GM12878 (cell line): ENCODE results near the gene OR2C3. TPM values are rescaled to one million over a fixed set of nuclear protein-coding genes. Genes with fewer than 3 reads are reported as not detected.

ENCODE experiments used
- ATAC-seq: fragments of 200-7000 bp; cut with Tn5 transposase; 3 replicates; pipeline ENCODE4 v1.9.1; 2020; ENCODE audit warnings: mild to moderate bottlenecking, moderate library complexity
- BruUV-seq: library from RNA; stranded (reverse); fragments of 400-500 nt; replicated peaks from 2 replicates; lab custom pipeline; 2021; lab: Mats Ljungman, UMichigan
- CTCF ChIA-PET: fragments of 300-600 bp; sonication (Branson Sonifier 250); formaldehyde crosslinking; extraction: SDS; loops from one replicate; lab custom pipeline; 2021; ENCODE audit warnings: inconsistent platforms; lab: Yijun Ruan, JAX
- POLR2A ChIA-PET: fragments of 350-600 bp; formaldehyde crosslinking; extraction: SDS; loops from one replicate; lab custom pipeline; 2021; ENCODE audit warnings: inconsistent platforms; lab: Charles Lee
- RAD21 ChIA-PET: fragments of 300-600 bp; sonication (Branson Sonifier 250); formaldehyde crosslinking; loops from one replicate; lab custom pipeline; 2023; ENCODE audit warnings: antibody characterized with exemption; ENCODE audit not compliant: unreplicated experiment; lab: Charles Lee
- SMC1A ChIA-PET: fragments of 300-600 bp; sonication (Branson Sonifier 250); formaldehyde crosslinking; loops from one replicate; lab custom pipeline; 2023; ENCODE audit not compliant: unreplicated experiment, uncharacterized antibody; lab: Charles Lee
- DNase-seq: peaks from one replicate; pipeline ENCODE4 v3.0.0-alpha.2; 2011; ENCODE audit warnings: low read depth, low spot score
- FAIRE-seq: peaks from 3 replicates; lab custom pipeline; 2011; peaks lifted over from hg19 to GRCh38; lab: Jason Lieb, UNC
- H2AFZ ChIP-seq: 2 replicates; pipeline ENCODE4 v1.6.0; 2011; ENCODE audit warnings: low read depth, low read length, control low read depth; ENCODE audit not compliant: control insufficient read depth
- H3K27ac ChIP-seq: 2 replicates; pipeline ENCODE4 v1.5.1; 2011; ENCODE audit warnings: control low read depth; ENCODE audit not compliant: control insufficient read depth, insufficient read depth
- H3K27me3 ChIP-seq, 2 experiments: replicated peaks in 1 of 2; 2 replicates each; pipeline versions ENCODE4 v1.6.0 to v1.6.1; 2011; ENCODE audit warnings: low read length in 1 of 2; ENCODE audit not compliant: control insufficient read depth in 2 of 2, insufficient read depth in 2 of 2
- H3K36me3 ChIP-seq, 2 experiments: 2 replicates each; pipeline ENCODE4 v1.5.1; 2011; ENCODE audit warnings: low read length in 1 of 2; ENCODE audit not compliant: control insufficient read depth in 2 of 2, insufficient read depth in 2 of 2
- H3K4me1 ChIP-seq: 2 replicates; pipeline ENCODE4 v1.6.1; 2011; ENCODE audit warnings: mild to moderate bottlenecking, low read length, moderate library complexity, mixed read lengths; ENCODE audit not compliant: control insufficient read depth, insufficient read depth
- H3K4me2 ChIP-seq: 2 replicates; pipeline ENCODE4 v1.6.0; 2011; ENCODE audit warnings: control low read depth; ENCODE audit not compliant: control insufficient read depth, insufficient read depth
- H3K4me3 ChIP-seq: fragments of 200-600 bp; sonication (generic); 2 replicates; pipeline ENCODE4 v1.5.1; 2016
- H3K79me2 ChIP-seq: 2 replicates; pipeline ENCODE4 v1.6.0; 2011; ENCODE audit warnings: low read length; ENCODE audit not compliant: control insufficient read depth, insufficient read depth
- H3K9ac ChIP-seq: 2 replicates; pipeline ENCODE4 v1.8.0; 2011; ENCODE audit warnings: low read length, control low read depth, mixed read lengths; ENCODE audit not compliant: control insufficient read depth, insufficient read depth
- H3K9me3 ChIP-seq: replicated peaks from 3 replicates; pipeline ENCODE4 v1.5.1; 2011; ENCODE audit warnings: mild to moderate bottlenecking, low read length; ENCODE audit not compliant: control insufficient read depth, insufficient read depth
- H4K20me1 ChIP-seq: 2 replicates; pipeline ENCODE4 v1.6.0; 2011; ENCODE audit not compliant: control insufficient read depth, insufficient read depth
- CTCF ChIP-seq, 3 experiments: IDR thresholded peaks in 2 of 3; conservative IDR thresholded peaks in 1 of 3; 2 replicates each; pipeline ENCODE4 v1.5.1; 2011; ENCODE audit warnings: low read depth in 3 of 3, low read length in 3 of 3, mild to moderate bottlenecking in 3 of 3, control low read depth in 2 of 3, moderate library complexity in 2 of 3, inconsistent platforms in 1 of 3, mixed read lengths in 1 of 3; ENCODE audit not compliant: control insufficient read depth in 2 of 3, insufficient read depth in 1 of 3; ENCODE audit errors: extremely low read depth in 1 of 3
- DPF2 ChIP-seq: fragments of 450-650 bp; IDR thresholded peaks from 2 replicates; pipeline ENCODE4 v1.6.1; 2017; ENCODE audit warnings: mild to moderate bottlenecking
- E2F4 ChIP-seq: IDR thresholded peaks from 2 replicates; pipeline ENCODE4 v1.6.1; 2012; ENCODE audit warnings: low read depth, low read length, improper control_type of control experiment
- ESRRA ChIP-seq: IDR thresholded peaks from 2 replicates; pipeline ENCODE4 v1.6.1; 2012; ENCODE audit warnings: mild to moderate bottlenecking, low read length, improper control_type of control experiment
- MTA3 ChIP-seq: IDR thresholded peaks from 2 replicates; pipeline ENCODE4 v1.6.1; 2012; ENCODE audit warnings: low read length, inconsistent platforms, borderline replicate concordance
- NFXL1 ChIP-seq: fragments of 450-650 bp; IDR thresholded peaks from 2 replicates; pipeline ENCODE4 v1.6.1; 2017; ENCODE audit warnings: antibody characterized with exemption, mild to moderate bottlenecking, borderline replicate concordance
- NR2F1 ChIP-seq: fragments of 450-650 bp; conservative IDR thresholded peaks from 2 replicates; pipeline ENCODE4 v1.6.1; 2017; ENCODE audit warnings: mild to moderate bottlenecking
- PAX8 ChIP-seq: fragments of 450-650 bp; IDR thresholded peaks from 2 replicates; pipeline ENCODE4 v1.6.1; 2017; ENCODE audit warnings: mild to moderate bottlenecking, moderate library complexity
- RAD21 ChIP-seq: IDR thresholded peaks from 2 replicates; pipeline ENCODE4 v1.6.1; 2011; ENCODE audit warnings: mild to moderate bottlenecking, low read depth, low read length, moderate library complexity; ENCODE audit not compliant: insufficient read depth
- SKIL ChIP-seq: fragments of 450-650 bp; IDR thresholded peaks from 2 replicates; pipeline ENCODE4 v1.6.1; 2017; ENCODE audit warnings: mild to moderate bottlenecking, low read depth, inconsistent platforms; ENCODE audit not compliant: poor library complexity, severe bottlenecking
- SMAD5 ChIP-seq: IDR thresholded peaks from 2 replicates; pipeline ENCODE4 v1.6.1; 2016; ENCODE audit warnings: antibody characterized with exemption, low read depth
- SMARCA5 ChIP-seq: fragments of 450-650 bp; IDR thresholded peaks from 2 replicates; pipeline ENCODE4 v1.6.1; 2017; ENCODE audit warnings: mild to moderate bottlenecking
- SMC3 ChIP-seq: IDR thresholded peaks from 2 replicates; pipeline ENCODE4 v1.6.1; 2011; ENCODE audit warnings: low read length, improper control_type of control experiment, borderline replicate concordance
- SUPT20H ChIP-seq: IDR thresholded peaks from 2 replicates; pipeline ENCODE4 v1.6.1; 2011; ENCODE audit warnings: low read depth, mild to moderate bottlenecking, low read length, moderate library complexity, borderline replicate concordance; ENCODE audit not compliant: control insufficient read depth
- USF1 ChIP-seq: IDR thresholded peaks from 2 replicates; pipeline ENCODE4 v1.6.1; 2011; ENCODE audit warnings: borderline replicate concordance, low read depth, mild to moderate bottlenecking, moderate library complexity, mixed read lengths, low read length; ENCODE audit not compliant: insufficient read depth; ENCODE audit errors: extremely low read length
- YY1 ChIP-seq: IDR thresholded peaks from 2 replicates; pipeline ENCODE4 v1.6.1; 2011; ENCODE audit warnings: low read depth, mild to moderate bottlenecking, low read length
- ZNF274 ChIP-seq: IDR thresholded peaks from one replicate; pipeline ENCODE4 v1.8.0; 2011; ENCODE audit not compliant: insufficient read length, insufficient read depth
- in situ Hi-C: fragments of 300-500 bp; cut with MboI; formaldehyde crosslinking; loops from 9 replicates; pipeline ENCODE4 v1.14.3; 2018; ENCODE audit warnings: mixed read lengths
- intact Hi-C: fragments of 100-400 bp; cut with micrococcal nuclease; formaldehyde crosslinking; loops from one replicate; pipeline ENCODE4 v1.14.2; 2022; ENCODE audit not compliant: unreplicated experiment
- polyA plus RNA-seq, 11 experiments: library from polyadenylated mRNA; depleted of rRNA in 4 of 11; unstranded in 6 of 11; stranded (reverse) in 5 of 11; fragments of >200 nt; fragmentation: Nextera tagmentation in 4 of 11; fragmentation: Illumina TruSeq in 1 of 11; extraction: Ambion mirVana in 4 of 11; extraction: Trizol in 1 of 11; gene quantifications; 1 replicate in 1 of 11; 2 replicates in 10 of 11; pipeline versions ENCODE4 v1.2.1 to v1.2.3, GENCODE V29; 2011 to 2016; ENCODE audit warnings: inconsistent platforms in 2 of 11, missing spikeins in 2 of 11, low read depth in 1 of 11
- total RNA-seq, 4 experiments: library from RNA; depleted of rRNA in 3 of 4; stranded (reverse); fragments of >200 nt in 3 of 4; fragmentation: Illumina TruSeq in 1 of 4; extraction: Trizol in 1 of 4; gene quantifications; 2 replicates each; pipeline versions ENCODE4 v1.2.1 to v1.2.3, GENCODE V29; 2013 to 2021

OR2C3 gene
- total and polyA plus RNA-seq, 10 of the 15 experiments (the other 5 are each of a cell fraction or from before 2014, with no cell fraction given), result not detected

GRCh38 chr1:247487057-247487456 lies 49.2 kb downstream of the OR2C3 start:
- POLR2A ChIA-PET, result interaction anchor here (1.0 to 2.2 kb wide), 2 partner anchors 11 to 97 kb away, joined by 4 to 10 read pairs; no protein-coding TSS in a partner anchor
- DNase-seq, result peak; percentile 28
- Histone ChIP-seq H3K27me3 (peaks cover 0 to under 1% of the 10 kb centered on the region in 2 experiments; a peak in 2 of 4 replicates), H3K4me1 (no peaks in the 10 kb centered on the region), H3K27ac (no peak overlapping the region), H2AFZ (no peak overlapping the region), H3K79me2 (no peaks in the 10 kb centered on the region), H4K20me1 (no peaks in the 10 kb centered on the region), H3K4me2 (no peak overlapping the region), H3K9ac (no peak overlapping the region), H3K4me3 (no peak overlapping the region), H3K36me3 (no peaks in the 10 kb centered on the region), H3K9me3 (no peaks in the 10 kb centered on the region)
- ATAC-seq, result peak; percentile 97
- intact Hi-C loops (loop anchor here (1.0 to 10.0 kb wide), 5 partner anchors 97 to 580 kb away; no protein-coding TSS in a partner anchor), in situ Hi-C loops (no loop called here)
- TF ChIP-seq SMAD5 (no peak), SUPT20H (no peak), CTCF (IDR thresholded peaks at IDR 0.05 in 2 of 3, conservative IDR thresholded peaks at IDR 0.05 in 1 of 3; ENCODE audit: control insufficient read depth in 2 of 3, extremely low read depth in 1 of 3, insufficient read depth in 1 of 3, low read depth in 3 of 3, low read length in 3 of 3) (peak; percentile 58 to 79 (median 65)), ZNF274 (no peak), SKIL (peak; percentile 52), DPF2 (no peak), SMARCA5 (peak; percentile 83), ESRRA (no peak), USF1 (no peak), MTA3 (no peak), YY1 (0 out of 2 replicates have a peak, but pooled peaks have one; percentile 36), NR2F1 (no peak), E2F4 (no peak), NFXL1 (no peak), PAX8 (peak; percentile 71; the same call in 1 of the 2 replicates), SMC3 (peak; percentile 81), RAD21 (peak; percentile 99)
- SMC1A ChIA-PET, result interaction anchor here (0.7 to 8.6 kb wide), 31 partner anchors 8 to 408 kb away, joined by 3 to 174 read pairs (median 5); partner anchors contain the start of genes NLRP3 and ZNF670
- CTCF ChIA-PET, result interaction anchor here (0.6 to 8.8 kb wide), 27 partner anchors 10 to 924 kb away, joined by 3 to 197 read pairs (median 5); partner anchors contain the start of gene NLRP3
- RAD21 ChIA-PET, result interaction anchor here (1.0 to 8.6 kb wide), 15 partner anchors 35 to 580 kb away, joined by 3 to 140 read pairs (median 4); partner anchors contain the start of gene NLRP3
- no TSS peak for BruUV-seq
- FAIRE-seq, result peak; percentile 72
